HG02970 (cell line): Measurements from ENCODE around the gene NOMO2.
"Not testable (repeated sequence)": the region's sequence is repeated elsewhere in the genome, so short reads cannot be mapped to it uniquely, and the experiment has no call there.

Experiments
- ATAC-seq: cut with Tn5 transposase; IDR thresholded peaks from one replicate; pipeline ENCODE4 v1.9.1; 2021; ENCODE audit warnings: mild to moderate bottlenecking, moderate library complexity, moderate number of reproducible peaks; ENCODE audit not compliant: unreplicated experiment, low FRiP score

NOMO2 gene

GRCh38 chr16:18522637-18523036 is 39.3 kb downstream of the NOMO2 start:
- not testable (repeated sequence) for ATAC-seq

- not testable (repeated sequence) for ATAC-seq
Observed at GRCh38 chr16:18521445-18522181, 40.3 kb downstream of the NOMO2 start.

GRCh38 chr16:18518536-18519283 is 43.2 kb downstream of the NOMO2 start:
- not testable (repeated sequence) for ATAC-seq

- ATAC-seq = not testable (repeated sequence)
Observed at GRCh38 chr16:18498430-18498829, 63.5 kb downstream of the NOMO2 start.

- ATAC-seq = not testable (repeated sequence)
Observed at GRCh38 chr16:18497032-18497431, 64.9 kb downstream of the NOMO2 start.

GRCh38 chr16:18492118-18492897 is 69.6 kb downstream of the NOMO2 start:
- ATAC-seq = not testable (repeated sequence)

- ATAC-seq = not testable (repeated sequence)
Observed at GRCh38 chr16:18436025-18436424, 125.9 kb downstream of the NOMO2 start.

- not testable (repeated sequence) for ATAC-seq
Observed at GRCh38 chr16:18415827-18416226, 146.1 kb downstream of the NOMO2 start.

GRCh38 chr16:18409532-18410293 is 152.2 kb downstream of the NOMO2 start:
- ATAC-seq = not testable (repeated sequence)

GRCh38 chr16:18401851-18402657 is 159.8 kb downstream of the NOMO2 start:
- peak; percentile 72 for ATAC-seq

- ATAC-seq = not testable (repeated sequence)
Observed at GRCh38 chr16:18401159-18401558, 160.7 kb downstream of the NOMO2 start.

- not testable (repeated sequence) for ATAC-seq
Observed at GRCh38 chr16:18394363-18394762, 167.5 kb downstream of the NOMO2 start.

GRCh38 chr16:18387767-18388166 is 174.1 kb downstream of the NOMO2 start:
- not testable (repeated sequence) for ATAC-seq

- ATAC-seq = not testable (repeated sequence)
Observed at GRCh38 chr16:18386517-18386916, 175.4 kb downstream of the NOMO2 start.

GRCh38 chr16:18385285-18385684 is 176.6 kb downstream of the NOMO2 start:
- ATAC-seq = not testable (repeated sequence)

GRCh38 chr16:18384869-18385268 is 177.0 kb downstream of the NOMO2 start:
- ATAC-seq = not testable (repeated sequence)

- not testable (repeated sequence) for ATAC-seq
Observed at GRCh38 chr16:18384098-18384636, 177.7 kb downstream of the NOMO2 start.

- ATAC-seq = not testable (repeated sequence)
Observed at GRCh38 chr16:18382696-18383095, 179.2 kb downstream of the NOMO2 start.
